Measurements from ENCODE around the gene C2orf69.

The C2orf69 gene

GRCh38 chr2:199916980-199917379, 5.9 kb downstream of the C2orf69 start:
- DNase-seq: no peak

- DNase-seq: no peak
Measured at GRCh38 chr2:199922856-199923255, 11.8 kb downstream of the C2orf69 start.

- DNase-seq: no peak
Measured at GRCh38 chr2:199923924-199924323, 12.8 kb downstream of the C2orf69 start.

GRCh38 chr2:199926806-199927205, 15.7 kb downstream of the C2orf69 start:
- DNase-seq: no peak

GRCh38 chr2:199928226-199928625, 17.1 kb downstream of the C2orf69 start:
- no peak for DNase-seq

- no peak for DNase-seq
Measured at GRCh38 chr2:199928626-199929025, 17.5 kb downstream of the C2orf69 start.

- DNase-seq: no peak
Measured at GRCh38 chr2:199929262-199929661, 18.2 kb downstream of the C2orf69 start.

GRCh38 chr2:199932312-199932855, 21.3 kb downstream of the C2orf69 start:
- no peak for DNase-seq

GRCh38 chr2:199933466-199933865, 22.4 kb downstream of the C2orf69 start:
- no peak for DNase-seq

- no peak for DNase-seq
Measured at GRCh38 chr2:199936554-199936953, 25.5 kb downstream of the C2orf69 start.

GRCh38 chr2:199940373-199940772, 29.3 kb downstream of the C2orf69 start:
- DNase-seq: no peak

GRCh38 chr2:199943373-199943772, 32.3 kb downstream of the C2orf69 start:
- no peak for DNase-seq

GRCh38 chr2:199946196-199946595, 35.1 kb downstream of the C2orf69 start:
- no peak for DNase-seq

- no peak for DNase-seq
Measured at GRCh38 chr2:199946836-199947235, 35.7 kb downstream of the C2orf69 start.

- no peak for DNase-seq
Measured at GRCh38 chr2:199950396-199950795, 39.3 kb downstream of the C2orf69 start.

GRCh38 chr2:199951023-199951422, 39.9 kb downstream of the C2orf69 start:
- no peak for DNase-seq

GRCh38 chr2:199955007-199955338, 43.9 kb downstream of the C2orf69 start:
- peak; percentile 66 for DNase-seq

GRCh38 chr2:199955339-199956061, 44.4 kb downstream of the C2orf69 start, which contains the start of the genes MAIP1 and TYW5:
Gene MAIP1 (plus strand): TSS chr2:199955582. CDS start chr2:199955799, 217 bp downstream.
Gene TYW5 (minus strand): TSS chr2:199955491. CDS start chr2:199955470, 21 bp downstream.
- DNase-seq: peak; percentile 84

- no peak for DNase-seq
Measured at GRCh38 chr2:199956062-199956380, 44.9 kb downstream of the C2orf69 start.

GRCh38 chr2:199958014-199958413, 46.9 kb downstream of the C2orf69 start:
- no peak for DNase-seq

- no peak for DNase-seq
Measured at GRCh38 chr2:199962203-199962602, 51.1 kb downstream of the C2orf69 start.

- DNase-seq: no peak
Measured at GRCh38 chr2:199966405-199966804, 55.3 kb downstream of the C2orf69 start.

GRCh38 chr2:199966976-199967375, 55.9 kb downstream of the C2orf69 start:
- no peak for DNase-seq

GRCh38 chr2:199968126-199968525, 57.0 kb downstream of the C2orf69 start:
- no peak for DNase-seq

- no peak for DNase-seq
Measured at GRCh38 chr2:199972088-199972626, 61.1 kb downstream of the C2orf69 start.
